OCI-LY7 (cell line): ENCODE measurements around the gene SEPTIN6.

Source experiments
- EZH2phosphoT487 ChIP-seq: fragments of 200-600 bp; sonication (generic); IDR thresholded peaks from 2 replicates; pipeline ENCODE4 v1.6.1; 2018; ENCODE audit warnings: low read depth, borderline replicate concordance, mild to moderate bottlenecking, mixed run types, antibody characterized with exemption, low read length, moderate library complexity, mixed read lengths
- TF ChIP-seq, protein P1 (sequence below): fragments of 200-600 bp; sonication (generic); conservative IDR thresholded peaks from 2 replicates; pipeline ENCODE4 v1.5.1; 2014; ENCODE audit warnings: mild to moderate bottlenecking, antibody characterized with exemption, low read length, moderate library complexity, mixed read lengths

DNA sequence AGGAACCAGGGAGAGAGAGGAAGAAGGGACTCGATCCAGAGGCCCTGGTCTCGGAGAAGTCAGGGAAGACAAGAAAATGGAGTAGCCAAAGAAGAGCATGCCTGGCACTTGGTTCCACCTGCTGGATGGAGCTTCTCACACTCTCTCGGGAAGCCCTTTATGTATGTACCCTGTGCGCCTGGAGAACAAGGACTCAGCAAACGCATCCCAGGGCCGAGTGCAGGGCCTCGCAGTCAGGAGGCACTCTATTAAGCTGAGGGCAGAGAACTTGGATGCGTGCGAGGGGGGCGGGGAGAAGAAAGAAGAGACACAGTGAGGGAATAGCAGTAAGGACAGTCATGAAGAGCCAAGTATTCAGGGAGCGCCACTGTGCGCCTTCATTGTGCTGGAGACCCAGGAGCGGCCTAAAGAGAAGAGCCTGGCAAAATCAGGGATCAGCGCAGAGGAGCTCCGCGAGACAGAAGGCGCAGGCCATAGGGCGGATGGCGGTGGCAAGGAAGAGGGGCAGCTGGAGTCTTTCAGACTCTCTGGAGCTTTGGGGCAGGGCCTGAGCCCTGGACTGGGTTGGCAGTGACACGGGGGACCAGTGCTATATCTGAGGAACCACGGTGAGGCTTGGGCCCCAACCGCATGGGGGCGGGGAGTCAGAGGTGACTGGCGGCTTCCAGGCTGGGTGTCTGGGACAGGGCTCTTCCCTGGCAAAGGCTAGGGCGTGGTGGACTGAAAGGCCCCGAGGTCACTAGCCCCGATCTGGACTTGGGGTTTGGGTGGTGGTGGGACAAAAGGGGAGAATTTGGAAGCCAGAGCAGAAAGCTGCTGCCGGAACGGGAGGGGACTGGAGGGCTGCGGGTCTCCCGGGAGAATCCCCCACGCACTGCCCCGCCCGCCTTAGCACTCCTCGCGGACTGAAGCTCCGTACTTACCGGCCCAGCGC lies 1.9 kb upstream of the SEPTIN6 start:
- TF ChIP-seq, protein P1, sequence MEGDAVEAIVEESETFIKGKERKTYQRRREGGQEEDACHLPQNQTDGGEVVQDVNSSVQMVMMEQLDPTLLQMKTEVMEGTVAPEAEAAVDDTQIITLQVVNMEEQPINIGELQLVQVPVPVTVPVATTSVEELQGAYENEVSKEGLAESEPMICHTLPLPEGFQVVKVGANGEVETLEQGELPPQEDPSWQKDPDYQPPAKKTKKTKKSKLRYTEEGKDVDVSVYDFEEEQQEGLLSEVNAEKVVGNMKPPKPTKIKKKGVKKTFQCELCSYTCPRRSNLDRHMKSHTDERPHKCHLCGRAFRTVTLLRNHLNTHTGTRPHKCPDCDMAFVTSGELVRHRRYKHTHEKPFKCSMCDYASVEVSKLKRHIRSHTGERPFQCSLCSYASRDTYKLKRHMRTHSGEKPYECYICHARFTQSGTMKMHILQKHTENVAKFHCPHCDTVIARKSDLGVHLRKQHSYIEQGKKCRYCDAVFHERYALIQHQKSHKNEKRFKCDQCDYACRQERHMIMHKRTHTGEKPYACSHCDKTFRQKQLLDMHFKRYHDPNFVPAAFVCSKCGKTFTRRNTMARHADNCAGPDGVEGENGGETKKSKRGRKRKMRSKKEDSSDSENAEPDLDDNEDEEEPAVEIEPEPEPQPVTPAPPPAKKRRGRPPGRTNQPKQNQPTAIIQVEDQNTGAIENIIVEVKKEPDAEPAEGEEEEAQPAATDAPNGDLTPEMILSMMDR, result no peak
- TF ChIP-seq EZH2phosphoT487, result no peak
